SU-DHL-6 (cell line): ENCODE data around the gene MEIKIN.

Experiments
- CTCF ChIP-seq: fragments of 200-600 bp; sonication (generic); IDR thresholded peaks from one replicate; pipeline ENCODE4 v1.5.1; 2017; ENCODE audit warnings: antibody characterized with exemption, mild to moderate bottlenecking, low read length, moderate library complexity; ENCODE audit not compliant: insufficient read depth, poor library complexity, severe bottlenecking
- EZH2phosphoT487 ChIP-seq: fragments of 200-600 bp; sonication (generic), shearing (Covaris generic); conservative IDR thresholded peaks from 2 replicates; pipeline ENCODE4 v1.6.1; 2018; ENCODE audit warnings: mild to moderate bottlenecking, antibody characterized with exemption, low read length, moderate library complexity, mixed read lengths

- TF ChIP-seq CTCF (no peak), EZH2phosphoT487 (no peak)
Observed at GRCh38 chr5:131968396-131968954, 23.0 kb upstream of the MEIKIN start.
